Smooth muscle cell (in vitro differentiated cells): ENCODE measurements around the gene SRPK2. TPM values are rescaled to one million over a fixed set of nuclear protein-coding genes. Genes with fewer than 3 reads are reported as not detected.
"Not testable (repeated sequence)": the region's sequence is repeated elsewhere in the genome, so short reads cannot be mapped to it uniquely, and the experiment has no call there.

Experiments used
- DNase-seq: peaks from one replicate; lab custom pipeline; 2025; ENCODE audit not compliant: unreplicated experiment; lab: John Stamatoyannopoulos, UW
- H2AFZ ChIP-seq: fragments of 200-600 bp; sonication (generic); 2 replicates; pipeline ENCODE4 v1.6.0; 2016; ENCODE audit warnings: antibody characterized with exemption, low read depth, mild to moderate bottlenecking
- H3F3A ChIP-seq: fragments of 200-600 bp; sonication (generic); 2 replicates; pipeline ENCODE4 v1.6.0; 2017; ENCODE audit warnings: antibody characterized with exemption, low read depth
- H3K27ac ChIP-seq: fragments of 200-600 bp; sonication (generic); 2 replicates; pipeline ENCODE4 v1.5.1; 2016; ENCODE audit warnings: low read depth, mild to moderate bottlenecking
- H3K27me3 ChIP-seq: fragments of 200-600 bp; sonication (generic); 2 replicates; pipeline ENCODE4 v1.6.1; 2016; ENCODE audit warnings: low read depth, mild to moderate bottlenecking
- H3K36me3 ChIP-seq: fragments of 200-600 bp; sonication (generic); 2 replicates; pipeline ENCODE4 v1.5.1; 2016; ENCODE audit warnings: low read depth
- H3K4me1 ChIP-seq: fragments of 200-600 bp; sonication (generic); 2 replicates; pipeline ENCODE4 v1.5.1; 2016; ENCODE audit warnings: low read depth
- H3K4me2 ChIP-seq: fragments of 200-600 bp; sonication (generic); 2 replicates; pipeline ENCODE4 v1.6.0; 2016; ENCODE audit warnings: mild to moderate bottlenecking
- H3K4me3 ChIP-seq: fragments of 200-600 bp; sonication (generic); 2 replicates; pipeline ENCODE4 v1.5.1; 2016; ENCODE audit warnings: mild to moderate bottlenecking
- H3K79me2 ChIP-seq: fragments of 200-600 bp; sonication (generic); 2 replicates; pipeline ENCODE4 v1.6.0; 2016; ENCODE audit warnings: low read depth, mild to moderate bottlenecking
- H3K9ac ChIP-seq: fragments of 200-600 bp; sonication (generic); 2 replicates; pipeline ENCODE4 v1.6.0; 2016; ENCODE audit warnings: low read depth
- H3K9me3 ChIP-seq: fragments of 200-600 bp; sonication (generic); replicated peaks from 2 replicates; pipeline ENCODE4 v1.5.1; 2016; ENCODE audit warnings: low read depth
- H4K20me1 ChIP-seq: fragments of 200-600 bp; sonication (generic); 2 replicates; pipeline ENCODE4 v1.6.0; 2016; ENCODE audit warnings: low read depth
- CTCF ChIP-seq: fragments of 200-600 bp; sonication (generic); IDR thresholded peaks from 2 replicates; pipeline ENCODE4 v1.5.1; 2017; ENCODE audit warnings: borderline replicate concordance, mild to moderate bottlenecking, antibody characterized with exemption; ENCODE audit not compliant: insufficient read depth, poor library complexity, severe bottlenecking
- WGBS: methylation state at CpG from one replicate; pipeline ENCODE4 v1.1.7; 2016; ENCODE audit warnings: low lambda C conversion rate; 5-methylcytosine and 5-hydroxymethylcytosine counted together
- polyA plus RNA-seq: library from polyadenylated mRNA; unstranded; fragments of >200 nt; fragmentation: Nextera tagmentation; extraction: Ambion mirVana; gene quantifications from 2 replicates; pipeline ENCODE4 v1.2.1, GENCODE V29; 2016
- total RNA-seq: library from RNA; depleted of rRNA; stranded (reverse); fragments of >200 nt; gene quantifications from 2 replicates; pipeline ENCODE4 v1.2.3, GENCODE V29; 2014

Gene SRPK2
- total and polyA plus RNA-seq, 2 experiments from 2014 or later: 21.9 to 28.0 TPM

GRCh38 chr7:105195891-105196290 is 192.8 kb downstream of the SRPK2 start:
- Histone ChIP-seq H3K27me3 (no peaks in the 10 kb centered on the region), H3K4me1 (peaks cover 12% of the 10 kb centered on the region), H4K20me1 (peaks cover 70% of the 10 kb centered on the region), H2AFZ (no peak overlapping the region), H3K4me2 (no peak overlapping the region), H3F3A (peaks cover 10% of the 10 kb centered on the region), H3K9me3 (no peaks in the 10 kb centered on the region), H3K9ac (no peak overlapping the region), H3K27ac (no peak overlapping the region), H3K4me3 (no peak overlapping the region), H3K79me2 (peaks cover 10% of the 10 kb centered on the region), H3K36me3 (no peaks in the 10 kb centered on the region)
- no peak for TF ChIP-seq CTCF
- WGBS: 96% methylated on average over 1 of the region's 1 CpG
- DNase-seq: no peak

GRCh38 chr7:105194959-105195358 is 193.8 kb downstream of the SRPK2 start:
- not testable (repeated sequence) for H2AFZ ChIP-seq, DNase-seq, H3K9me3 ChIP-seq, H3K9ac ChIP-seq, H3K36me3 ChIP-seq, H3K4me3 ChIP-seq, H3F3A ChIP-seq, H3K27me3 ChIP-seq, H3K4me2 ChIP-seq, H3K27ac ChIP-seq
- Histone ChIP-seq H3K79me2 (peaks cover 10% of the 10 kb centered on the region), H3K4me1 (peaks cover 12% of the 10 kb centered on the region), H4K20me1 (peaks cover 68% of the 10 kb centered on the region)
- 98% methylated on average over 16 of the region's 16 CpGs for WGBS

- Histone ChIP-seq H3K79me2 (peaks cover 10% of the 10 kb centered on the region), H2AFZ (no peak overlapping the region), H3F3A (no peaks in the 10 kb centered on the region), H3K27me3 (no peaks in the 10 kb centered on the region), H3K9me3 (no peaks in the 10 kb centered on the region), H3K4me1 (no peaks in the 10 kb centered on the region), H3K27ac (no peak overlapping the region), H3K9ac (no peak overlapping the region), H3K4me3 (no peak overlapping the region), H3K36me3 (no peaks in the 10 kb centered on the region), H3K4me2 (no peak overlapping the region), H4K20me1 (peaks cover 65% of the 10 kb centered on the region)
- no peak for DNase-seq
- 100% methylated on average over 2 of the region's 2 CpGs for WGBS
- no peak for TF ChIP-seq CTCF
These were observed 197.4 kb downstream of the SRPK2 start for GRCh38 chr7:105191331-105191730.

GRCh38 chr7:105189859-105190492 is 198.7 kb downstream of the SRPK2 start:
- H4K20me1 ChIP-seq: peaks cover 57% of the 10 kb centered on the region
- H3K27me3 ChIP-seq: no peaks in the 10 kb centered on the region
- no peak for TF ChIP-seq CTCF
- no peak overlapping the region for H3K4me3 ChIP-seq
- no peak overlapping the region for H2AFZ ChIP-seq
- peaks cover under 1% of the 10 kb centered on the region for H3K79me2 ChIP-seq
- H3K9me3 ChIP-seq: no peaks in the 10 kb centered on the region
- H3F3A ChIP-seq: no peaks in the 10 kb centered on the region
- 98% methylated on average over 8 of the region's 8 CpGs for WGBS
- H3K27ac ChIP-seq: no peak overlapping the region
- H3K9ac ChIP-seq: no peak overlapping the region
- no peaks in the 10 kb centered on the region for H3K4me1 ChIP-seq
- DNase-seq: no peak
- H3K36me3 ChIP-seq: no peaks in the 10 kb centered on the region
- H3K4me2 ChIP-seq: no peak overlapping the region
